GM12865 (cell line): ENCODE data around the gene SDK2.

Experiments used
- DNase-seq: peaks from one replicate; pipeline ENCODE4 v3.0.0; 2010; ENCODE audit warnings: low read depth
- H3K4me3 ChIP-seq: 2 replicates; pipeline ENCODE4 v1.5.1; 2011; ENCODE audit warnings: mild to moderate bottlenecking, low read depth, low read length, control low read depth
- CTCF ChIP-seq: IDR thresholded peaks from 2 replicates; pipeline ENCODE4 v1.5.1; 2011; ENCODE audit warnings: low read length, control low read depth, low read depth, inconsistent platforms; ENCODE audit not compliant: insufficient read depth; ENCODE audit errors: missing control alignments

The SDK2 gene

GRCh38 chr17:73492125-73492820, 152.0 kb downstream of the SDK2 start:
- H3K4me3 ChIP-seq = no peak overlapping the region
- DNase-seq = no peak
- TF ChIP-seq CTCF = no peak

- no peak for TF ChIP-seq CTCF
- H3K4me3 ChIP-seq = no peak overlapping the region
- DNase-seq = no peak
Observed at GRCh38 chr17:73491648-73492047, 152.6 kb downstream of the SDK2 start.

GRCh38 chr17:73490851-73491250, 153.4 kb downstream of the SDK2 start:
- no peak overlapping the region for H3K4me3 ChIP-seq
- no peak for DNase-seq
- TF ChIP-seq CTCF = no peak

- no peak for TF ChIP-seq CTCF
- no peak for DNase-seq
Observed at GRCh38 chr17:73489991-73490390, 154.3 kb downstream of the SDK2 start.

GRCh38 chr17:73489333-73489732, 154.9 kb downstream of the SDK2 start:
- no peak overlapping the region for H3K4me3 ChIP-seq
- no peak for TF ChIP-seq CTCF
- DNase-seq = no peak

More at GRCh38 chr17:73489991-73490390, 154.3 kb downstream of the SDK2 start:
- H3K4me3 ChIP-seq = no peak overlapping the region

GRCh38 chr17:73485130-73485529, 159.1 kb downstream of the SDK2 start:
- DNase-seq = no peak
- TF ChIP-seq CTCF = no peak
- no peak overlapping the region for H3K4me3 ChIP-seq

GRCh38 chr17:73482894-73483293, 161.4 kb downstream of the SDK2 start:
- TF ChIP-seq CTCF = no peak
- no peak for DNase-seq
- H3K4me3 ChIP-seq = no peak overlapping the region
